Measurements from ENCODE around the gene SOX30. TPM values are rescaled to one million over a fixed set of nuclear protein-coding genes. Genes with fewer than 3 reads are reported as not detected.

SOX30 gene
- total RNA-seq, 2 donors from 2014 or later = not detected

DNA sequence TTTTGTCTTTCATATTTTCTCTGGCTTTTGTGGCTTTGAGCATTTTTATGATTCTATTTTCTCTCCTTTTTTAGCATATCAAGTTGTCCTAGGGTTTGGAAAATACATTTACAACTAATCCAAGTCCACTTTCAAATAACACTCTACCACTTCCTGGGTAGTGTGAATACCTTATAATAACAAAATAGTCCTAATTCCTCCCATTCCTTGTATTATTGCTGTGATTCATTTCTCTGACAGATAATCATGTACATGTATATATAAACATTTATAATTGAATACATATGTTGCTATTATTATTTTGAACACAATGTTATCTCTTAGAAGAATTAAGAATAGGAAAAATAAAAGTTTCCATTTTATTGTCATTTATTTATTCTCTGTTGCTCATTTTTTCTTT lies 61.8 kb downstream of the SOX30 start:
- DNase-seq = no peak
- intact Hi-C loops (cut with DNase I) = no loop called here
- TF ChIP-seq POLR2A (IDR thresholded peaks at IDR 0.05) = no peak
- TF ChIP-seq, protein P1, sequence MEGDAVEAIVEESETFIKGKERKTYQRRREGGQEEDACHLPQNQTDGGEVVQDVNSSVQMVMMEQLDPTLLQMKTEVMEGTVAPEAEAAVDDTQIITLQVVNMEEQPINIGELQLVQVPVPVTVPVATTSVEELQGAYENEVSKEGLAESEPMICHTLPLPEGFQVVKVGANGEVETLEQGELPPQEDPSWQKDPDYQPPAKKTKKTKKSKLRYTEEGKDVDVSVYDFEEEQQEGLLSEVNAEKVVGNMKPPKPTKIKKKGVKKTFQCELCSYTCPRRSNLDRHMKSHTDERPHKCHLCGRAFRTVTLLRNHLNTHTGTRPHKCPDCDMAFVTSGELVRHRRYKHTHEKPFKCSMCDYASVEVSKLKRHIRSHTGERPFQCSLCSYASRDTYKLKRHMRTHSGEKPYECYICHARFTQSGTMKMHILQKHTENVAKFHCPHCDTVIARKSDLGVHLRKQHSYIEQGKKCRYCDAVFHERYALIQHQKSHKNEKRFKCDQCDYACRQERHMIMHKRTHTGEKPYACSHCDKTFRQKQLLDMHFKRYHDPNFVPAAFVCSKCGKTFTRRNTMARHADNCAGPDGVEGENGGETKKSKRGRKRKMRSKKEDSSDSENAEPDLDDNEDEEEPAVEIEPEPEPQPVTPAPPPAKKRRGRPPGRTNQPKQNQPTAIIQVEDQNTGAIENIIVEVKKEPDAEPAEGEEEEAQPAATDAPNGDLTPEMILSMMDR (IDR thresholded peaks at IDR 0.05) = no peak
- ATAC-seq = no peak
- H3K9me3 ChIP-seq = no peaks in the 10 kb centered on the region
- H3K27me3 ChIP-seq = no peaks in the 10 kb centered on the region
- H3K4me3 ChIP-seq = no peak overlapping the region
- H3K4me1 ChIP-seq = no peaks in the 10 kb centered on the region
- no peaks in the 10 kb centered on the region for H3K36me3 ChIP-seq (replicated peaks in 1 of 2; ENCODE audit: insufficient read depth in 1 of 2, low read depth in 2 of 2)
- no peak overlapping the region for H3K27ac ChIP-seq

DNA sequence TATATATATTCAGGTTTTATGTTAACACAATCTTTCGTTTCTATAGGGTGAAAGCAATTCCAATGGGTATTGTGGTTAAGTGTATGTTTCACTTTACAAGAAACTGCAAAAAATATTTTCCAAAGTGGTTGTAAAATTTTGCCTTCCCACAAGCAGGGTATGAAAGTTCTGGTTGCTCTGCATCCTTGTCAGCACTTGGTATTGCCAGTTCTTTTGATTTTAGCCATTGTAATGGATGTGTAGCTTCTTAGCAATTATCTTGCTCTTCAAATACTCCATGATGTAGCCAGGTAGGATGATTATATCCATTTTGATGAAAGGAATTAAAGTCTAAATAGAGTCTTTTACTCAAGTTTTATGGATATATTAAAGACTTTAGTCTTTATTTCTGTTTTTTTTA lies 67.6 kb downstream of the SOX30 start:
- Histone ChIP-seq H3K9me3 (no peaks in the 10 kb centered on the region), H3K36me3 (replicated peaks in 1 of 2; ENCODE audit: insufficient read depth in 1 of 2, low read depth in 2 of 2) (no peaks in the 10 kb centered on the region), H3K27ac (no peak overlapping the region), H3K4me1 (no peaks in the 10 kb centered on the region), H3K4me3 (no peak overlapping the region), H3K27me3 (no peaks in the 10 kb centered on the region)
- ATAC-seq (no peak), DNase-seq (no peak)
- TF ChIP-seq, protein P1 (IDR thresholded peaks at IDR 0.05) = no peak
- no peak for TF ChIP-seq POLR2A (IDR thresholded peaks at IDR 0.05)
- WGBS, 2 donors = 37 to 49% methylated on average over 1 of the region's 1 CpG
- intact Hi-C loops (cut with DNase I) = no loop called here

DNA sequence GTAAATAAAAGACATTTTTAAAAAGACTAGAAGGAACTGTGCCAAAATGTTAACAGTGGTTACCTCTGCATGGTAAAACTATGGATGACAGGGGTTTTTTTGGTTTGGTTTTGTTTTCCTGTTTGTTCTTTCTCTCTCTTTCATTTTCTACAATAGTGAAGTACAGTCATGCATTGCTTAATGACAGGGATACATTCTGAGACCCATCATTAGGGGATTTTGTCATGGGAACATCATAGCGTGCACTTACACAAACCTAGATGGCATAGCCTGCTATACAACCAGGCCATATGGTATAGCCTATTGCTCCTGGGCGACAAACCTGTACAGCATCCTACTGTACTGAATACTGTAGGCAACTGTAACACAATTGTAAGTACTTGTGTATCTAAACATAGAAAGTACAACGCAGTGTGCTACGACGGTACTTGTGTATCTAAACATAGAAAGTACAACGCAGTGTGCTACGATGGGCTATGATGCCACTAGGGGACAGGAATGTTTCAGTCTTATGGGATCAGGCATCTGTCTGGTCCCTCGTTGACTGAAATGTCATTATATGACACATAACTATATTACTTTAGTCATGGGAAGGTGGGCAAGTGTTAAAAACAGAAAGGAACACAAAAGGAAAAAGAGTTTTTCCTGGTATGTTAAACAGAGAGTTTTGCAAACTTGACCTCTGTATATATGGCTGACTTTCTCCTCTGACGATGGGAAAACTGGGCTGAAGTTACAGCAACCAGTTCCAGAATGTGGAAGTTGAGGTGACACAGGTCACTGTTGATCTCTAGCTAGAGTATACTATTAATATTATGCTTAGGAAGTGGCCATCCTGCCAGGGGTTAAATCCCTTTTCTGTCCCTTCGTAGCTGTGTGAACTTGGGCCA lies 69.3 kb downstream of the SOX30 start:
- Histone ChIP-seq H3K4me1 (no peaks in the 10 kb centered on the region), H3K27me3 (no peaks in the 10 kb centered on the region), H3K4me3 (no peak overlapping the region), H3K27ac (no peak overlapping the region), H3K36me3 (replicated peaks in 1 of 2; ENCODE audit: insufficient read depth in 1 of 2, low read depth in 2 of 2) (no peaks in the 10 kb centered on the region), H3K9me3 (no peaks in the 10 kb centered on the region)
- ATAC-seq = no peak
- DNase-seq = no peak
- no peak for TF ChIP-seq POLR2A (IDR thresholded peaks at IDR 0.05)
- TF ChIP-seq, protein P1 (IDR thresholded peaks at IDR 0.05) = no peak
- intact Hi-C loops (cut with DNase I) = no loop called here
- 67 to 73% methylated on average over 10 of the region's 10 CpGs for WGBS, 2 donors

DNA sequence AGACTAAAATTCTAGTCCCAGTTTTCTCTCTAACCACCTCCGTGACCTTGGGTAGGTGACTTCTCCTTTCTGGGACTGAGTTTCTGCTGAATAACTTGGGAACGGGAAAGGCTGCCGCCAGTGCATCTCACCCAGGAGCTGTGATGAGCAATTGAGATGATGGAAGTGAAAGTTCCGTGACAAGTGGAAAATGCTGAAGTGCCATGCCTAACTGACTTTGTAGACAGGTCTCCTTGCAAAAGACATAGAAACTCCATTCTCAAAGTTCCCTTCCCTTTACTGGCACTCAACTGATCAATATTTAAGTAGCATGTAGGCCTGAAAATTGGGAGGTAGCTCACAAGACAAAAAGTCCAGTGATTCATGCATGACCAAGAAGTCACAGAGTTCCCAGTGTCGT lies 70.3 kb downstream of the SOX30 start:
- DNase-seq = no peak
- no peaks in the 10 kb centered on the region for H3K4me1 ChIP-seq
- ATAC-seq = no peak
- intact Hi-C loops (cut with DNase I) = no loop called here
- no peaks in the 10 kb centered on the region for H3K9me3 ChIP-seq
- no peak for TF ChIP-seq POLR2A (IDR thresholded peaks at IDR 0.05)
- TF ChIP-seq, protein P1 (IDR thresholded peaks at IDR 0.05) = no peak
- H3K4me3 ChIP-seq = no peak overlapping the region
- WGBS, 2 donors = 83 to 95% methylated on average over 5 of the region's 5 CpGs
- H3K36me3 ChIP-seq (replicated peaks in 1 of 2; ENCODE audit: insufficient read depth in 1 of 2, low read depth in 2 of 2) = no peaks in the 10 kb centered on the region
- no peaks in the 10 kb centered on the region for H3K27me3 ChIP-seq
- no peak overlapping the region for H3K27ac ChIP-seq

All from body of pancreas (tissue), 4 donors.